ENCODE measurements around the gene USP21. TPM values are rescaled to one million over a fixed set of nuclear protein-coding genes. Genes with fewer than 3 reads are reported as not detected.
A peak's percentile ranks its signal among the peaks of the same experiment; 100 is the strongest.

USP21 gene
- total RNA-seq, 1 experiment from 2014 or later: 41.9 TPM

DNA sequence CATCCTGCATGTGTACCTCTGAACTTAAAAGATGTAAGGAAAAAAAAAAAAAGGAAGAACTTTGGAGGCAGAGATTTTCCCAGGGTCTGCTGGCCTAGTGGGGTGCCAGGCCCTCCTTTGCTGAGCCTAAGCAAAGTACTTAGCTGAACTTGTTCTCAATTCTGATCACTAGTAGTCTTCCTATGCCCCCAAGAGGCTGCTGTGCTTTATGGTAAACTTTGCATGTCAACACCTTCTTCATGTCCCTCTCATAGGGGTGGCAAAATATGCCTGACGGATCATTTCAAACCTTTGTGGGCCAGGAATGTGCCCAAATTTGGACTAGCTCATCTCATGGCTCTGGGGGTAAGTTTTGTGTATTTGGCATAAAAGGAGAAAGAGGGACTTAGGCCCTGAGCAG is 1.4 kb upstream of the USP21 start:
- intact Hi-C loops (cut with micrococcal nuclease; ENCODE audit: unreplicated experiment): no loop called here
- no peak for TF ChIP-seq POLR2AphosphoS5 (IDR thresholded peaks at IDR 0.05; ENCODE audit: low read depth, low read length)
- TF ChIP-seq, protein P1, sequence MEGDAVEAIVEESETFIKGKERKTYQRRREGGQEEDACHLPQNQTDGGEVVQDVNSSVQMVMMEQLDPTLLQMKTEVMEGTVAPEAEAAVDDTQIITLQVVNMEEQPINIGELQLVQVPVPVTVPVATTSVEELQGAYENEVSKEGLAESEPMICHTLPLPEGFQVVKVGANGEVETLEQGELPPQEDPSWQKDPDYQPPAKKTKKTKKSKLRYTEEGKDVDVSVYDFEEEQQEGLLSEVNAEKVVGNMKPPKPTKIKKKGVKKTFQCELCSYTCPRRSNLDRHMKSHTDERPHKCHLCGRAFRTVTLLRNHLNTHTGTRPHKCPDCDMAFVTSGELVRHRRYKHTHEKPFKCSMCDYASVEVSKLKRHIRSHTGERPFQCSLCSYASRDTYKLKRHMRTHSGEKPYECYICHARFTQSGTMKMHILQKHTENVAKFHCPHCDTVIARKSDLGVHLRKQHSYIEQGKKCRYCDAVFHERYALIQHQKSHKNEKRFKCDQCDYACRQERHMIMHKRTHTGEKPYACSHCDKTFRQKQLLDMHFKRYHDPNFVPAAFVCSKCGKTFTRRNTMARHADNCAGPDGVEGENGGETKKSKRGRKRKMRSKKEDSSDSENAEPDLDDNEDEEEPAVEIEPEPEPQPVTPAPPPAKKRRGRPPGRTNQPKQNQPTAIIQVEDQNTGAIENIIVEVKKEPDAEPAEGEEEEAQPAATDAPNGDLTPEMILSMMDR (IDR thresholded peaks at IDR 0.05): no peak
- TF ChIP-seq TCF7L2 (IDR thresholded peaks at IDR 0.05; ENCODE audit: low read depth, low read length): no peak
- TF ChIP-seq, protein P2, sequence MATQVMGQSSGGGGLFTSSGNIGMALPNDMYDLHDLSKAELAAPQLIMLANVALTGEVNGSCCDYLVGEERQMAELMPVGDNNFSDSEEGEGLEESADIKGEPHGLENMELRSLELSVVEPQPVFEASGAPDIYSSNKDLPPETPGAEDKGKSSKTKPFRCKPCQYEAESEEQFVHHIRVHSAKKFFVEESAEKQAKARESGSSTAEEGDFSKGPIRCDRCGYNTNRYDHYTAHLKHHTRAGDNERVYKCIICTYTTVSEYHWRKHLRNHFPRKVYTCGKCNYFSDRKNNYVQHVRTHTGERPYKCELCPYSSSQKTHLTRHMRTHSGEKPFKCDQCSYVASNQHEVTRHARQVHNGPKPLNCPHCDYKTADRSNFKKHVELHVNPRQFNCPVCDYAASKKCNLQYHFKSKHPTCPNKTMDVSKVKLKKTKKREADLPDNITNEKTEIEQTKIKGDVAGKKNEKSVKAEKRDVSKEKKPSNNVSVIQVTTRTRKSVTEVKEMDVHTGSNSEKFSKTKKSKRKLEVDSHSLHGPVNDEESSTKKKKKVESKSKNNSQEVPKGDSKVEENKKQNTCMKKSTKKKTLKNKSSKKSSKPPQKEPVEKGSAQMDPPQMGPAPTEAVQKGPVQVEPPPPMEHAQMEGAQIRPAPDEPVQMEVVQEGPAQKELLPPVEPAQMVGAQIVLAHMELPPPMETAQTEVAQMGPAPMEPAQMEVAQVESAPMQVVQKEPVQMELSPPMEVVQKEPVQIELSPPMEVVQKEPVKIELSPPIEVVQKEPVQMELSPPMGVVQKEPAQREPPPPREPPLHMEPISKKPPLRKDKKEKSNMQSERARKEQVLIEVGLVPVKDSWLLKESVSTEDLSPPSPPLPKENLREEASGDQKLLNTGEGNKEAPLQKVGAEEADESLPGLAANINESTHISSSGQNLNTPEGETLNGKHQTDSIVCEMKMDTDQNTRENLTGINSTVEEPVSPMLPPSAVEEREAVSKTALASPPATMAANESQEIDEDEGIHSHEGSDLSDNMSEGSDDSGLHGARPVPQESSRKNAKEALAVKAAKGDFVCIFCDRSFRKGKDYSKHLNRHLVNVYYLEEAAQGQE (IDR thresholded peaks at IDR 0.05; ENCODE audit: insufficient read depth in 1 of 2, low read depth in 2 of 2, low read length in 1 of 2): no peak
- TF ChIP-seq SIN3A (IDR thresholded peaks at IDR 0.05; ENCODE audit: borderline replicate concordance, insufficient read depth, low read depth, low read length): no peak
- BruUV-seq (replicated peaks): no TSS peak
- in situ Hi-C loops (cut with HindIII; ENCODE audit: low pct_unique_long_range_greater_than_20kb, low sequenced_read_pairs): no loop called here
- H3K4me3 ChIP-seq (ENCODE audit: low read depth in 2 of 2, low read length in 2 of 2): no peak overlapping the region
- no peak for DNase-seq (ENCODE audit: low read depth, low spot score)
- peaks cover 16% of the 10 kb centered on the region for H3K36me3 ChIP-seq (ENCODE audit: control insufficient read depth, insufficient read depth, low read length)
- POLR2A ChIA-PET: interaction anchor here (0.5 to 0.7 kb wide), 2 partner anchors 18 to 36 kb away, joined by 3 to 6 read pairs; no protein-coding TSS in a partner anchor
- CTCF ChIA-PET: no interaction called here
- H3K9me3 ChIP-seq (ENCODE audit: control insufficient read depth, insufficient read depth, low read depth, low read length): no peaks in the 10 kb centered on the region
- H3K4me1 ChIP-seq (ENCODE audit: control insufficient read depth, insufficient read depth, low read length): peaks cover 22% of the 10 kb centered on the region
- ATAC-seq: no peak
- no peak overlapping the region; the same call in 1 of the 2 replicates for H3K27ac ChIP-seq (ENCODE audit: low read length)
- H3K27me3 ChIP-seq (ENCODE audit: control insufficient read depth, insufficient read depth, low read length): no peaks in the 10 kb centered on the region

DNA sequence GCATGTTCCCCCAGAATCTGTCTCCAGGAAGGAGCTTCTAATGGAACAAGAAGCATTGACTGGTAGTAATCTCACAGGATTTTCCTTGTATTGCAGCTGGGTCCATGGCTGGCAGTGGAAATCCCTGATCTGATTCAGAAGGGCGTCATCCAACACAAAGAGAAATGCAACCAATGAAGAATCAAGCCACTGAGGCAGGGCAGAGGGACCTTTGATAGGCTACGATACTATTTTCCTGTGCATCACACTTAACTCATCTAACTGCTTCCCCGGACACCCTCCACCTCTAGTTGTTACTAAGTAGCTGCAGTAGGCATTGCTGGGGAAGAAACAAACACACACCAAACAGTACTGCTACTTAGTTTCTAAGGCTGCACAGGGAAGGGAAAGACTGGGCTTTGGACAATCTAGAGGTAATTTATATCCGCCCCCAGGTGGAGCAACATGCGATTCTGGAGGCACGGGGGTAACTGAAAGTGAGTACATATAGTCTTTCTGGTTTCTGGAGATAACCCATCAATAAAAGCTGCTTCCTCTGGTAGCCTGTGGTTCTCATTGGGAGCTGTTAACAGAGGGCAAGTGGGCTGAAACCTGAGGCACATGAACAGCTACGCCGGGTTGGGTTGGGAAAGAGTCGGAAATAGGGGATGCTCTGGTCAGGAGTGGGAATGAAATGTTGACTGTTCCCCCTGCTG is 837 bp upstream of the USP21 start:
- Histone ChIP-seq H3K27ac (ENCODE audit: low read length) (peak overlapping the region; percentile 91), H3K4me3 (ENCODE audit: low read depth in 2 of 2, low read length in 2 of 2) (peak overlapping the region; percentile 82 to 90), H3K9me3 (ENCODE audit: control insufficient read depth, insufficient read depth, low read depth, low read length) (no peaks in the 10 kb centered on the region), H3K4me1 (ENCODE audit: control insufficient read depth, insufficient read depth, low read length) (peaks cover 22% of the 10 kb centered on the region), H3K36me3 (ENCODE audit: control insufficient read depth, insufficient read depth, low read length) (peaks cover 16% of the 10 kb centered on the region), H3K27me3 (ENCODE audit: control insufficient read depth, insufficient read depth, low read length) (no peaks in the 10 kb centered on the region)
- POLR2A ChIA-PET: interaction anchor here (0.5 to 0.7 kb wide), 2 partner anchors 18 to 36 kb away, joined by 3 to 6 read pairs; no protein-coding TSS in a partner anchor
- DNase-seq (ENCODE audit: low read depth, low spot score) (no peak), ATAC-seq (no peak; the same call in 1 of the 2 replicates)
- TF ChIP-seq, protein P2 (IDR thresholded peaks at IDR 0.05; ENCODE audit: insufficient read depth in 1 of 2, low read depth in 2 of 2, low read length in 1 of 2): no peak
- TF ChIP-seq, protein P1 (IDR thresholded peaks at IDR 0.05): no peak
- no peak for TF ChIP-seq POLR2AphosphoS5 (IDR thresholded peaks at IDR 0.05; ENCODE audit: low read depth, low read length)
- no peak for TF ChIP-seq SIN3A (IDR thresholded peaks at IDR 0.05; ENCODE audit: borderline replicate concordance, insufficient read depth, low read depth, low read length)
- no peak for TF ChIP-seq TCF7L2 (IDR thresholded peaks at IDR 0.05; ENCODE audit: low read depth, low read length)
- CTCF ChIA-PET: interaction anchor here (0.5 kb wide), 1 partner anchor 200 kb away, joined by 3 read pairs; no protein-coding TSS in a partner anchor
- in situ Hi-C loops (cut with HindIII; ENCODE audit: low pct_unique_long_range_greater_than_20kb, low sequenced_read_pairs) (no loop called here), intact Hi-C loops (cut with micrococcal nuclease; ENCODE audit: unreplicated experiment) (no loop called here)
- BruUV-seq (replicated peaks): TSS peak; percentile 24

Data from Panc1 (cell line).